Calu3 (cell line): Measurements from ENCODE around the gene MYO1B. TPM values are rescaled to one million over a fixed set of nuclear protein-coding genes. Genes with fewer than 3 reads are reported as not detected.
A peak's percentile ranks its signal among the peaks of the same experiment; 100 is the strongest.

Experiments
- BruUV-seq: library from RNA; stranded (reverse); fragments of 400-500 nt; replicated peaks from 2 replicates; lab custom pipeline; 2021; lab: Mats Ljungman, UMichigan
- CTCF ChIA-PET: fragments of 300-600 bp; sonication (Branson Sonifier 250); formaldehyde crosslinking; loops from one replicate; lab custom pipeline; 2022; ENCODE audit warnings: antibody characterized with exemption; lab: Charles Lee
- DNase-seq: peaks from one replicate; pipeline ENCODE4 v3.0.0; 2022
- H3K27ac Mint-ChIP-seq: one replicate; pipeline ENCODE4 v1.8.0; 2022; ENCODE audit warnings: mixed read lengths; ENCODE audit not compliant: unreplicated experiment
- H3K27me3 Mint-ChIP-seq: one replicate; pipeline ENCODE4 v1.8.0; 2022; ENCODE audit warnings: mixed read lengths; ENCODE audit not compliant: unreplicated experiment
- H3K36me3 Mint-ChIP-seq: one replicate; pipeline ENCODE4 v1.8.0; 2022; ENCODE audit warnings: mild to moderate bottlenecking, moderate library complexity, mixed read lengths; ENCODE audit not compliant: insufficient read depth, unreplicated experiment
- H3K4me1 Mint-ChIP-seq: one replicate; pipeline ENCODE4 v1.8.0; 2022; ENCODE audit warnings: mild to moderate bottlenecking, low read depth, mixed read lengths; ENCODE audit not compliant: unreplicated experiment
- H3K4me3 Mint-ChIP-seq: one replicate; pipeline ENCODE4 v1.8.0; 2022; ENCODE audit warnings: mild to moderate bottlenecking, low read depth, moderate library complexity, mixed read lengths; ENCODE audit not compliant: unreplicated experiment
- H3K9me3 Mint-ChIP-seq: one replicate; pipeline ENCODE4 v1.8.0; 2022; ENCODE audit warnings: low read depth, mixed read lengths; ENCODE audit not compliant: unreplicated experiment
- CTCF ChIP-seq: fragments of 200-600 bp; IDR thresholded peaks from one replicate; pipeline ENCODE4 v1.8.0; 2022; ENCODE audit warnings: antibody characterized with exemption; ENCODE audit not compliant: unreplicated experiment
- intact Hi-C: fragments of 100-400 bp; cut with micrococcal nuclease; formaldehyde crosslinking; loops from one replicate; pipeline ENCODE4 v1.10.0; 2022; ENCODE audit not compliant: unreplicated experiment
- total RNA-seq: library from RNA; stranded (reverse); gene quantifications from 2 replicates; pipeline ENCODE4 v1.2.3, GENCODE V29; 2022

The MYO1B gene
- total RNA-seq, 1 experiment from 2014 or later: 64.5 TPM

- intact Hi-C loops: loop anchor here (5.0 kb wide), 2 partner anchors 138 to 197 kb away; no protein-coding TSS in a partner anchor
- H3K9me3 Mint-ChIP-seq: no peaks in the 10 kb centered on the region
- peaks cover 36% of the 10 kb centered on the region for H3K4me1 Mint-ChIP-seq
- no TSS peak for BruUV-seq
- CTCF ChIA-PET: no interaction called here
- no peaks in the 10 kb centered on the region for H3K27me3 Mint-ChIP-seq
- no peak for DNase-seq
- no peak for TF ChIP-seq CTCF
- H3K27ac Mint-ChIP-seq: no peak overlapping the region
- H3K4me3 Mint-ChIP-seq: no peak overlapping the region
- H3K36me3 Mint-ChIP-seq: no peaks in the 10 kb centered on the region
Measured at GRCh38 chr2:191304939-191305875, 60.0 kb downstream of the MYO1B start.

DNA sequence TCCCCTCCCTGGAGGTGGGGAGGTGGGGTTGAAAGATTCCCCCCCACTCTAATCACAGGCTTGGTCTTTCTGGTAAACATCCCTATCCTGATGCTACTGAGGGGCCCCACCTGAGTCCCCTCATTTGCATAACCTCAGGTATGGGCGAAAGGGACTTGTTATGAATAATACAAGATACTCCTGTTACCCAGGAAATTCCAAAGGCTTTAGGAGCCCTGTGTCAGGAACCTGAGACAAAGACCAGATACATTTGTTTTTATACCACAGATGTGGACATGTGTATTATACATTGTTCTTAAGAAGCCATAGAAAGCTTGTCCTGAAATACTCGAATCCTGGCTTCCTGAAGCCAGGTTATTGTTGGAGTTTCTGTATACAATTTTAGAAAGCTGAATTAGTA is 62.8 kb downstream of the MYO1B start:
- Mint-ChIP-seq H3K4me1 (peaks cover 29% of the 10 kb centered on the region), H3K27me3 (no peaks in the 10 kb centered on the region), H3K36me3 (no peaks in the 10 kb centered on the region), H3K27ac (no peak overlapping the region), H3K4me3 (no peak overlapping the region), H3K9me3 (no peaks in the 10 kb centered on the region)
- no peak for DNase-seq
- CTCF ChIA-PET: no interaction called here
- BruUV-seq: no TSS peak
- intact Hi-C loops: no loop called here
- no peak for TF ChIP-seq CTCF

- intact Hi-C loops: no loop called here
- no peak for DNase-seq
- CTCF ChIA-PET: interaction anchor here (1.0 to 1.8 kb wide), 4 partner anchors 8 to 146 kb away, joined by 3 to 6 read pairs (median 3); no protein-coding TSS in a partner anchor
- BruUV-seq: no TSS peak
- Mint-ChIP-seq H3K4me1 (peaks cover 17% of the 10 kb centered on the region), H3K4me3 (no peak overlapping the region), H3K9me3 (no peaks in the 10 kb centered on the region), H3K27me3 (no peaks in the 10 kb centered on the region), H3K27ac (peak overlapping the region; percentile 97), H3K36me3 (no peaks in the 10 kb centered on the region)
- no peak for TF ChIP-seq CTCF
Measured at GRCh38 chr2:191311156-191311555, 66.0 kb downstream of the MYO1B start.

GRCh38 chr2:191311627-191312026 is 66.4 kb downstream of the MYO1B start:
- Mint-ChIP-seq H3K4me3 (no peak overlapping the region), H3K36me3 (no peaks in the 10 kb centered on the region), H3K27ac (peak overlapping the region; percentile 97), H3K9me3 (no peaks in the 10 kb centered on the region), H3K27me3 (no peaks in the 10 kb centered on the region), H3K4me1 (peaks cover 12% of the 10 kb centered on the region)
- no TSS peak for BruUV-seq
- CTCF ChIA-PET: interaction anchor here (1.0 to 1.8 kb wide), 4 partner anchors 9 to 147 kb away, joined by 3 to 6 read pairs (median 3); no protein-coding TSS in a partner anchor
- TF ChIP-seq CTCF: no peak
- intact Hi-C loops: no loop called here
- peak; percentile 33 for DNase-seq
